Naive thymus-derived CD8-positive, alpha-beta T cell (primary cell): ENCODE results near the gene KRT38. TPM values are rescaled to one million over a fixed set of nuclear protein-coding genes. Genes with fewer than 3 reads are reported as not detected.

ENCODE experiments used
- ATAC-seq, 2 donors: fragments of 150-1000 bp; cut with Tn5 transposase in 1 of 2; sonication (Bioruptor Pico), chemical (Tn5 transposase) in 1 of 2; 1 replicate in 1 of 2; 2 replicates in 1 of 2; pipeline ENCODE4 v1.10.0; 2021; ENCODE audit warnings: mild to moderate bottlenecking in 2 of 2, moderate library complexity in 2 of 2
- POLR2A ChIA-PET: fragments of 350-600 bp; sonication (Branson Sonifier 250); formaldehyde crosslinking; loops from one replicate; lab custom pipeline; 2021; ENCODE audit warnings: antibody characterized with exemption; lab: Charles Lee
- DNase-seq, 10 donors: peaks; one replicate each; pipeline versions ENCODE4 v3.0.0 to v3.0.0-alpha.2; 2020 to 2022
- H3K27ac Mint-ChIP-seq, 10 donors: one replicate each; pipeline ENCODE4 v1.8.0; 2020 to 2022; ENCODE audit warnings: mild to moderate bottlenecking in 10 of 10, mixed read lengths in 10 of 10, moderate library complexity in 4 of 10, inconsistent platforms in 1 of 10
- H3K27me3 Mint-ChIP-seq, 5 donors: one replicate each; pipeline ENCODE4 v1.8.0; 2021 to 2022; ENCODE audit warnings: mixed read lengths in 5 of 5
- H3K36me3 Mint-ChIP-seq, 3 donors: one replicate each; pipeline ENCODE4 v1.8.0; 2020 to 2022; ENCODE audit warnings: mixed read lengths in 3 of 3, mild to moderate bottlenecking in 2 of 3, inconsistent platforms in 1 of 3
- H3K4me1 Mint-ChIP-seq, 4 donors: one replicate each; pipeline ENCODE4 v1.8.0; 2021 to 2022; ENCODE audit warnings: mixed read lengths in 4 of 4
- H3K4me3 Mint-ChIP-seq, 10 donors: one replicate each; pipeline ENCODE4 v1.8.0; 2020 to 2022; ENCODE audit warnings: mild to moderate bottlenecking in 10 of 10, mixed read lengths in 10 of 10, moderate library complexity in 6 of 10, inconsistent platforms in 1 of 10
- H3K9me3 Mint-ChIP-seq, 9 donors: one replicate each; pipeline ENCODE4 v1.8.0; 2020 to 2022; ENCODE audit warnings: mixed read lengths in 9 of 9, mild to moderate bottlenecking in 3 of 9, inconsistent platforms in 1 of 9, moderate library complexity in 1 of 9
- polyA plus RNA-seq, 3 donors: library from polyadenylated mRNA; unstranded; fragments of 300-500 nt; fragmentation: Illumina TruSeq; gene quantifications; one replicate each; pipeline ENCODE4 v1.2.3, GENCODE V29; 2021
- total RNA-seq, 8 experiments: library from RNA in 2 of 8; stranded (reverse) in 2 of 8; gene quantifications; one replicate each; pipeline ENCODE4 v1.2.3 and lab custom pipeline; 2021 to 2026

KRT38 gene
- total and polyA plus RNA-seq, 5 experiments from 2014 or later: not detected

- POLR2A ChIA-PET: no interaction called here
- Mint-ChIP-seq H3K36me3 (no peaks in the 10 kb centered on the region), H3K9me3 (no peaks in the 10 kb centered on the region), H3K4me3 (no peak overlapping the region), H3K4me1 (peaks cover 5 to 27% (median 19%) of the 10 kb centered on the region in 4 donors), H3K27me3 (peaks cover 0 to 3% (median 0%) of the 10 kb centered on the region in 5 donors), H3K27ac (peak overlapping the region in 3 of 10 donors; percentile 21 to 54 (median 49))
- DNase-seq (no peak), ATAC-seq (no peak)
These were observed 23.2 kb downstream of the KRT38 start for GRCh38 chr17:41417576-41418015.

GRCh38 chr17:41417127-41417526 lies 23.7 kb downstream of the KRT38 start:
- no peaks in the 10 kb centered on the region for H3K9me3 Mint-ChIP-seq
- no peak for DNase-seq
- H3K27ac Mint-ChIP-seq: peak overlapping the region in 2 of 10 donors; percentile 43 to 54
- POLR2A ChIA-PET: no interaction called here
- H3K27me3 Mint-ChIP-seq: peaks cover 0 to 3% (median 0%) of the 10 kb centered on the region in 5 donors
- no peaks in the 10 kb centered on the region for H3K36me3 Mint-ChIP-seq
- no peak for ATAC-seq
- H3K4me1 Mint-ChIP-seq: peaks cover 5 to 27% (median 19%) of the 10 kb centered on the region in 4 donors
- no peak overlapping the region for H3K4me3 Mint-ChIP-seq

- Mint-ChIP-seq H3K4me1 (peaks cover 5 to 27% (median 19%) of the 10 kb centered on the region in 4 donors), H3K9me3 (no peaks in the 10 kb centered on the region), H3K36me3 (no peaks in the 10 kb centered on the region), H3K4me3 (no peak overlapping the region), H3K27ac (no peak overlapping the region), H3K27me3 (peaks cover 0 to 3% (median 0%) of the 10 kb centered on the region in 5 donors)
- POLR2A ChIA-PET: no interaction called here
- ATAC-seq (no peak), DNase-seq (no peak)
These were observed 24.3 kb downstream of the KRT38 start for GRCh38 chr17:41416479-41416878.

GRCh38 chr17:41415833-41416335 lies 24.9 kb downstream of the KRT38 start:
- Mint-ChIP-seq H3K36me3 (no peaks in the 10 kb centered on the region), H3K4me1 (peaks cover 5 to 27% (median 18%) of the 10 kb centered on the region in 4 donors), H3K4me3 (no peak overlapping the region), H3K9me3 (no peaks in the 10 kb centered on the region), H3K27ac (peak overlapping the region in 1 of 10 donors; percentile 17), H3K27me3 (peaks cover 0 to 3% (median 0%) of the 10 kb centered on the region in 5 donors)
- POLR2A ChIA-PET: no interaction called here
- DNase-seq (no peak), ATAC-seq (no peak)

- Mint-ChIP-seq H3K4me1 (peaks cover 5 to 23% (median 16%) of the 10 kb centered on the region in 4 donors), H3K4me3 (no peak overlapping the region), H3K9me3 (no peaks in the 10 kb centered on the region), H3K27ac (no peak overlapping the region), H3K36me3 (no peaks in the 10 kb centered on the region), H3K27me3 (peaks cover 0 to 1% (median 0%) of the 10 kb centered on the region in 5 donors)
- POLR2A ChIA-PET: no interaction called here
- no peak for ATAC-seq
- DNase-seq: no peak
These were observed 25.4 kb downstream of the KRT38 start for GRCh38 chr17:41415411-41415810.

- POLR2A ChIA-PET: no interaction called here
These were observed 26.8 kb downstream of the KRT38 start for GRCh38 chr17:41413982-41414381.

GRCh38 chr17:41413353-41413957 lies 27.3 kb downstream of the KRT38 start:
- Mint-ChIP-seq H3K9me3 (no peaks in the 10 kb centered on the region), H3K27ac (no peak overlapping the region), H3K36me3 (no peaks in the 10 kb centered on the region), H3K27me3 (peaks cover 0 to 2% (median 0%) of the 10 kb centered on the region in 5 donors), H3K4me3 (no peak overlapping the region), H3K4me1 (peaks cover 11 to 27% (median 18%) of the 10 kb centered on the region in 4 donors)
- POLR2A ChIA-PET: no interaction called here
- ATAC-seq: no peak
- DNase-seq: no peak

More at GRCh38 chr17:41413982-41414381, 26.8 kb downstream of the KRT38 start:
- ATAC-seq (no peak), DNase-seq (no peak)
- Mint-ChIP-seq H3K4me3 (no peak overlapping the region), H3K36me3 (no peaks in the 10 kb centered on the region), H3K27me3 (peaks cover 0 to 2% (median 0%) of the 10 kb centered on the region in 5 donors), H3K9me3 (no peaks in the 10 kb centered on the region), H3K27ac (no peak overlapping the region), H3K4me1 (peaks cover 7 to 22% (median 13%) of the 10 kb centered on the region in 4 donors)

GRCh38 chr17:41411072-41411840 lies 29.5 kb downstream of the KRT38 start:
- no peaks in the 10 kb centered on the region for H3K36me3 Mint-ChIP-seq
- H3K27ac Mint-ChIP-seq: peak overlapping the region in 1 of 10 donors; percentile 11
- H3K27me3 Mint-ChIP-seq: peaks cover 0 to 2% (median 0%) of the 10 kb centered on the region in 5 donors
- ATAC-seq: no peak
- H3K9me3 Mint-ChIP-seq: no peaks in the 10 kb centered on the region
- no peak overlapping the region for H3K4me3 Mint-ChIP-seq
- no peak for DNase-seq
- peaks cover 8 to 22% (median 16%) of the 10 kb centered on the region in 4 donors for H3K4me1 Mint-ChIP-seq
- POLR2A ChIA-PET: interaction anchor here (0.7 kb wide), 2 partner anchors 96 to 894 kb away, joined by 3 to 4 read pairs; no protein-coding TSS in a partner anchor

- Mint-ChIP-seq H3K27me3 (peaks cover 0 to 2% (median 0%) of the 10 kb centered on the region in 5 donors), H3K4me1 (peaks cover 27 to 44% (median 37%) of the 10 kb centered on the region in 4 donors), H3K9me3 (no peaks in the 10 kb centered on the region), H3K4me3 (no peak overlapping the region), H3K36me3 (no peaks in the 10 kb centered on the region), H3K27ac (no peak overlapping the region)
- DNase-seq (no peak), ATAC-seq (no peak)
- POLR2A ChIA-PET: no interaction called here
These were observed 33.6 kb downstream of the KRT38 start for GRCh38 chr17:41407226-41407625.

- DNase-seq: no peak
- peak overlapping the region in 1 of 10 donors; percentile 21 for H3K27ac Mint-ChIP-seq
- POLR2A ChIA-PET: no interaction called here
- peaks cover 27 to 45% (median 37%) of the 10 kb centered on the region in 4 donors for H3K4me1 Mint-ChIP-seq
- H3K36me3 Mint-ChIP-seq: no peaks in the 10 kb centered on the region
- H3K9me3 Mint-ChIP-seq: no peaks in the 10 kb centered on the region
- no peak for ATAC-seq
- H3K27me3 Mint-ChIP-seq: peaks cover 0 to 2% (median 0%) of the 10 kb centered on the region in 5 donors
- no peak overlapping the region for H3K4me3 Mint-ChIP-seq
These were observed 34.6 kb downstream of the KRT38 start for GRCh38 chr17:41406205-41406604.

GRCh38 chr17:41404024-41404671 lies 36.6 kb downstream of the KRT38 start:
- Mint-ChIP-seq H3K4me3 (peak overlapping the region in 1 of 10 donors; percentile 3), H3K27ac (peak overlapping the region in 3 of 10 donors; percentile 2 to 50 (median 6)), H3K9me3 (peaks cover 0 to 1% (median 0%) of the 10 kb centered on the region in 9 donors), H3K36me3 (no peaks in the 10 kb centered on the region), H3K4me1 (peaks cover 25 to 40% (median 36%) of the 10 kb centered on the region in 4 donors), H3K27me3 (peaks cover 0 to 2% (median 0%) of the 10 kb centered on the region in 5 donors)
- ATAC-seq (peak in 1 of 2 donors; percentile 10), DNase-seq (no peak)
- POLR2A ChIA-PET: interaction anchor here (0.9 kb wide), 1 partner anchor 13 kb away, joined by 3 read pairs; no protein-coding TSS in a partner anchor

GRCh38 chr17:41403404-41404023 lies 37.3 kb downstream of the KRT38 start:
- no peak overlapping the region for H3K4me3 Mint-ChIP-seq

More at GRCh38 chr17:41403404-41404023, 37.3 kb downstream of the KRT38 start:
- H3K27ac Mint-ChIP-seq: peak overlapping the region in 1 of 10 donors; percentile 57
- DNase-seq (no peak), ATAC-seq (no peak)
- H3K9me3 Mint-ChIP-seq: peaks cover 0 to 1% (median 0%) of the 10 kb centered on the region in 9 donors
- no peaks in the 10 kb centered on the region for H3K36me3 Mint-ChIP-seq
- H3K27me3 Mint-ChIP-seq: peaks cover 0 to 2% (median 0%) of the 10 kb centered on the region in 5 donors
- POLR2A ChIA-PET: interaction anchor here (0.9 kb wide), 1 partner anchor 13 kb away, joined by 3 read pairs; no protein-coding TSS in a partner anchor
- H3K4me1 Mint-ChIP-seq: peaks cover 19 to 35% (median 30%) of the 10 kb centered on the region in 4 donors
